Neural cell (in vitro differentiated cells): ENCODE measurements around the gene SV2B. TPM values are rescaled to one million over a fixed set of nuclear protein-coding genes. Genes with fewer than 3 reads are reported as not detected.

Experiments
- H2AFZ ChIP-seq: fragments of 200-600, 300-800 bp; sonication (generic), shearing (Covaris generic); 2 replicates; pipeline ENCODE4 v1.6.0; 2014; ENCODE audit warnings: low read depth, mild to moderate bottlenecking, antibody characterized with exemption, low read length, moderate library complexity
- H3F3A ChIP-seq: fragments of 200-600 bp; shearing (Covaris generic); 2 replicates; pipeline ENCODE4 v1.6.1; 2016; ENCODE audit warnings: mild to moderate bottlenecking, moderate library complexity, mixed read lengths, antibody characterized with exemption, low read length; ENCODE audit not compliant: insufficient read depth, poor library complexity, severe bottlenecking
- H3K27ac ChIP-seq: fragments of 200-600, 300-800 bp; sonication (generic), shearing (Covaris generic); 2 replicates; pipeline ENCODE4 v1.5.1; 2014; ENCODE audit warnings: mild to moderate bottlenecking, low read length, moderate library complexity
- H3K27me3 ChIP-seq: fragments of 300-800, 200-600 bp; sonication (generic), shearing (Covaris generic); 2 replicates; pipeline ENCODE4 v1.6.0; 2014; ENCODE audit warnings: mild to moderate bottlenecking, low read depth, low read length, moderate library complexity; ENCODE audit not compliant: insufficient read depth
- H3K36me3 ChIP-seq: fragments of 300-800, 200-600 bp; sonication (generic), shearing (Covaris generic); 2 replicates; pipeline ENCODE4 v1.5.1; 2014; ENCODE audit warnings: mild to moderate bottlenecking, antibody characterized with exemption, low read length, moderate library complexity; ENCODE audit not compliant: insufficient read depth
- H3K4me2 ChIP-seq: fragments of 300-800, 200-600 bp; sonication (generic), shearing (Covaris generic); 2 replicates; pipeline ENCODE4 v1.6.0; 2014; ENCODE audit warnings: mild to moderate bottlenecking, low read length
- H3K4me3 ChIP-seq: fragments of 300-800, 200-600 bp; sonication (generic), shearing (Covaris generic); 2 replicates; pipeline ENCODE4 v1.5.1; 2014; ENCODE audit warnings: mild to moderate bottlenecking, low read length, moderate library complexity
- H3K79me2 ChIP-seq: fragments of 200-600 bp; shearing (Covaris generic); replicated peaks from 2 replicates; pipeline ENCODE4 v1.6.0; 2014; ENCODE audit warnings: mild to moderate bottlenecking, low read length, moderate library complexity; ENCODE audit not compliant: insufficient read depth
- H3K9ac ChIP-seq: fragments of 300-800, 200-600 bp; sonication (generic), shearing (Covaris generic); 2 replicates; pipeline ENCODE4 v1.6.1; 2016; ENCODE audit warnings: mild to moderate bottlenecking, low read length, mixed read lengths
- H3K9me2 ChIP-seq: fragments of 200-600 bp; shearing (Covaris generic); 2 replicates; pipeline ENCODE4 v1.6.1; 2016; ENCODE audit warnings: mild to moderate bottlenecking, low read length, mixed read lengths; ENCODE audit not compliant: insufficient read depth
- H3K9me3 ChIP-seq: fragments of 200-600, 300-800 bp; sonication (generic), shearing (Covaris generic); 2 replicates; pipeline ENCODE4 v1.6.1; 2016; ENCODE audit warnings: mild to moderate bottlenecking, mixed run types, low read length, moderate library complexity, mixed read lengths
- H4K20me1 ChIP-seq: fragments of 200-600 bp; shearing (Covaris generic); 2 replicates; pipeline ENCODE4 v1.6.1; 2016; ENCODE audit warnings: mild to moderate bottlenecking, mixed run types; ENCODE audit not compliant: insufficient read depth
- CTCF ChIP-seq: fragments of 450-650 bp; IDR thresholded peaks from 2 replicates; pipeline ENCODE4 v1.5.1; 2014; ENCODE audit warnings: antibody characterized with exemption, mild to moderate bottlenecking, moderate library complexity; ENCODE audit not compliant: poor library complexity, severe bottlenecking
- EP300 ChIP-seq: fragments of 450-650 bp; conservative IDR thresholded peaks from 2 replicates; pipeline ENCODE4 v1.6.1; 2014; ENCODE audit warnings: antibody characterized with exemption, mild to moderate bottlenecking, moderate library complexity; ENCODE audit not compliant: poor library complexity, severe bottlenecking
- EZH2 ChIP-seq: fragments of 200-600, 300-800 bp; shearing (Covaris generic), sonication (generic); IDR thresholded peaks from 2 replicates; pipeline ENCODE4 v1.6.1; 2014; ENCODE audit warnings: antibody characterized with exemption, low read length, borderline replicate concordance, mild to moderate bottlenecking; ENCODE audit not compliant: insufficient read depth, poor library complexity, severe bottlenecking
- MXI1 ChIP-seq: fragments of 450-650 bp; conservative IDR thresholded peaks from 2 replicates; pipeline ENCODE4 v1.6.1; 2014; ENCODE audit warnings: antibody characterized with exemption, mild to moderate bottlenecking; ENCODE audit not compliant: poor library complexity, severe bottlenecking
- POLR2AphosphoS5 ChIP-seq: IDR thresholded peaks from 2 replicates; pipeline ENCODE4 v1.6.1; 2012
- RAD21 ChIP-seq: fragments of 450-650 bp; conservative IDR thresholded peaks from 2 replicates; pipeline ENCODE4 v1.6.1; 2014; ENCODE audit warnings: antibody characterized with exemption, mild to moderate bottlenecking, moderate library complexity
- REST ChIP-seq: IDR thresholded peaks from 2 replicates; pipeline ENCODE4 v1.6.1; 2012; ENCODE audit warnings: borderline replicate concordance
- SMC3 ChIP-seq: fragments of 450-650 bp; conservative IDR thresholded peaks from 2 replicates; pipeline ENCODE4 v1.6.1; 2014; ENCODE audit warnings: antibody characterized with exemption, mild to moderate bottlenecking, moderate library complexity; ENCODE audit not compliant: poor library complexity
- TAF1 ChIP-seq: IDR thresholded peaks from 2 replicates; pipeline ENCODE4 v1.6.1; 2012; ENCODE audit warnings: low read depth
- polyA plus RNA-seq: library from polyadenylated mRNA; depleted of rRNA; stranded (reverse); fragments of >200 nt; gene quantifications from 2 replicates; pipeline ENCODE4 v1.2.3, GENCODE V29; 2014

SV2B gene
- polyA plus RNA-seq, 1 donor from 2014 or later, result 0.38 TPM

- no peak for TF ChIP-seq TAF1
- TF ChIP-seq RAD21, result no peak
- no peak for TF ChIP-seq REST
- no peak for TF ChIP-seq SMC3
- no peak for TF ChIP-seq POLR2AphosphoS5
- no peak for TF ChIP-seq EP300
- no peak for TF ChIP-seq MXI1
- TF ChIP-seq EZH2, result no peak
- no peak for TF ChIP-seq CTCF
- H3K9me2 ChIP-seq, result no peaks in the 10 kb centered on the region
- H3K9ac ChIP-seq, result no peak overlapping the region
- no peaks in the 10 kb centered on the region for H3K36me3 ChIP-seq
- no peaks in the 10 kb centered on the region for H3K9me3 ChIP-seq
- H3K27ac ChIP-seq, result no peak overlapping the region
- H3K27me3 ChIP-seq, result no peaks in the 10 kb centered on the region
- no peak overlapping the region for H3K4me2 ChIP-seq
- no peaks in the 10 kb centered on the region for H4K20me1 ChIP-seq
- no peaks in the 10 kb centered on the region for H3F3A ChIP-seq
- H3K79me2 ChIP-seq, result no peaks in the 10 kb centered on the region
- no peak overlapping the region for H3K4me3 ChIP-seq
- no peak overlapping the region for H2AFZ ChIP-seq
Observed at GRCh38 chr15:91146728-91147127, 46.7 kb downstream of the SV2B start.

GRCh38 chr15:91148243-91148642 is 48.2 kb downstream of the SV2B start:
- Histone ChIP-seq H3F3A (no peaks in the 10 kb centered on the region), H3K4me3 (no peak overlapping the region), H3K27ac (no peak overlapping the region), H3K4me2 (no peak overlapping the region), H3K9me2 (no peaks in the 10 kb centered on the region), H3K9me3 (no peaks in the 10 kb centered on the region), H3K9ac (no peak overlapping the region), H3K27me3 (no peaks in the 10 kb centered on the region), H2AFZ (no peak overlapping the region), H4K20me1 (no peaks in the 10 kb centered on the region), H3K36me3 (no peaks in the 10 kb centered on the region), H3K79me2 (no peaks in the 10 kb centered on the region)
- TF ChIP-seq EP300 (no peak), REST (no peak), TAF1 (no peak), MXI1 (no peak), RAD21 (no peak), POLR2AphosphoS5 (no peak), EZH2 (no peak)
